Colonic mucosa (tissue), 4 donors: ENCODE data around the gene PRAMEF15. TPM values are rescaled to one million over a fixed set of nuclear protein-coding genes. Genes with fewer than 3 reads are reported as not detected.
"Not testable (repeated sequence)": the region's sequence is repeated elsewhere in the genome, so short reads cannot be mapped to it uniquely, and the experiment has no call there.

Experiments
- DNase-seq: peaks from one replicate; pipeline ENCODE4 v3.0.0-alpha.2; 2020
- H3K27ac ChIP-seq: fragments of 200-600 bp; one replicate; pipeline ENCODE4 v1.8.0; 2021
- H3K27me3 ChIP-seq: fragments of 200-600 bp; one replicate; pipeline ENCODE4 v1.8.0; 2021
- H3K36me3 ChIP-seq: fragments of 200-600 bp; one replicate; pipeline ENCODE4 v1.8.0; 2021
- H3K4me1 ChIP-seq: fragments of 200-600 bp; one replicate; pipeline ENCODE4 v1.8.0; 2021; ENCODE audit warnings: mild to moderate bottlenecking
- H3K4me3 ChIP-seq: fragments of 200-600 bp; one replicate; pipeline ENCODE4 v1.8.0; 2021
- H3K9ac ChIP-seq, 2 donors: one replicate each; pipeline ENCODE4 v1.7.0; 2013; ENCODE audit warnings: control low read depth in 2 of 2, low read depth in 2 of 2, low read length in 2 of 2
- H3K9me3 ChIP-seq: fragments of 200-600 bp; one replicate; pipeline ENCODE4 v1.8.0; 2021
- intact Hi-C: fragments of 100-400 bp; cut with DNase I; formaldehyde crosslinking; loops from one replicate; pipeline ENCODE4 v1.14.1; 2022
- total RNA-seq, 2 donors: library from RNA; stranded (reverse); fragmentation: NEBNext Ultra II Directional in 1 of 2; extraction: Animal tissue kit (Norgen Biotek cat#: 25700) in 1 of 2; gene quantifications; one replicate each; pipeline ENCODE4 v1.2.1, GENCODE V29; 2021
- donor health status: healthy.
- donor health status: DM: no; HTN: no; CAD: no.
- donor health status: DM: no; HTN: no; CAD: no.

The PRAMEF15 gene
- total RNA-seq = not detected

DNA sequence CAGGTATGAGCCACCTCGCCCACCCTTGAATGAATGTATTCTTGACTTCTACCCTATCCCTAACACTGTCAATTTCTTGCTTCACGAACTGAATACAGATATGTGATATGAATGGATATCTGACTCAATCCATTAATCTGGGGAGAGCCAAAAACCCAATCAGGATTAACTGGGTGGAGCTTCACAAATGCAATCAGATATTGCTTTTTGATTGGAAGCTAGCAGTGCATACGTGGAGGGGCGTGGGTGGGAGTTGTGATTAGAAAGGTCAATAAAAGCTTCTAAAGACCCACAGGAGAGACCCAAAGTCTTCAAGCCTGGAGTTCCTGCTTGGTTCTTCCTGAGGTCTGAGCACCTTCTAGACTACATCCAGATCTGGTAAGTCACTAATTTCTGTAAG, at the start of gene PRAMEF15:
TSS of gene PRAMEF15 (plus strand) at position 301 of the 400 bp plus-strand sequence. CDS start 2,827 bp downstream, outside the sequence.
- DNase-seq, H3K27me3 ChIP-seq, intact Hi-C loops, H3K9ac ChIP-seq, H3K36me3 ChIP-seq, H3K27ac ChIP-seq, H3K9me3 ChIP-seq, H3K4me1 ChIP-seq, H3K4me3 ChIP-seq: not testable (repeated sequence)

DNA sequence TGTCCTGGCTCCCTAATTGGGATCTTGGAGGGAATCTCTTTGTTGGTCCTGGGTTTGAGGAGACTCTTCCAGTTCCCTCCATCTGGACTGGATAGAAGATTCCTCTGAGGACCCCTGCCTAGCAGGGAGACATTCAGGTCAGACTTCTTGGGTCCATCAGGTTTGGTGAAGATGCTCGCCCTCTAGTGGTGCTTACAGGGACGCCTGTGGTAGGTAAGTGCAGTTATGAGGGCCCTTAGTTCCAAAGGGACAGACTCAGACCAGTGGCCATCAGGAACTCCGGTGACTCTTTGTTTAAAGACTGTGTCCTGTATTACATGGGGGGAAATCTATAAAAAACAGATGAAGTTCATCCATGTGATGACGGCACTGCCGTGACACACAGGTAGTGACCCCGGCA, 38.4 kb upstream of the PRAMEF15 start:
- DNase-seq, H3K9me3 ChIP-seq, H3K27me3 ChIP-seq, H3K27ac ChIP-seq, H3K4me1 ChIP-seq, H3K36me3 ChIP-seq, intact Hi-C loops, H3K9ac ChIP-seq, H3K4me3 ChIP-seq: not testable (repeated sequence)

DNA sequence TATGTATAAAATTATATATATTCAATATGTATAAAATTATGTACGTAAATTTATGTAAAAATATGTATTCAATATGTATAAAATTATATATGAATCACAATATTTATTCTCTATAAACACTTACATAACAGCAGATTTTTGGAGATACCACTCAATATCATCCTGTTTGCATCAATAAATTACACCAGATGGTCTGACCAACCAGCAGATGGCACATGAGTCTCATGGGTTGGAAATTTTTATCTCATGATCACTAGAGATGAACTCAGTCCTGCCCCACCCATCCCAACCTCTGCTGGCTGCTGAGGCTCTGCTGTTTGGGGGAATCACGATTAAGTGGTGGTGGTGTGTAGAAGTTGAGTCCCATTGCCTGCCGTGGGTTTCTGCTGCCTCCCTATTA, 35.8 kb upstream of the PRAMEF15 start:
- H3K27me3 ChIP-seq, H3K36me3 ChIP-seq, H3K9ac ChIP-seq, H3K27ac ChIP-seq, intact Hi-C loops, H3K4me1 ChIP-seq, H3K9me3 ChIP-seq, DNase-seq, H3K4me3 ChIP-seq: not testable (repeated sequence)

DNA sequence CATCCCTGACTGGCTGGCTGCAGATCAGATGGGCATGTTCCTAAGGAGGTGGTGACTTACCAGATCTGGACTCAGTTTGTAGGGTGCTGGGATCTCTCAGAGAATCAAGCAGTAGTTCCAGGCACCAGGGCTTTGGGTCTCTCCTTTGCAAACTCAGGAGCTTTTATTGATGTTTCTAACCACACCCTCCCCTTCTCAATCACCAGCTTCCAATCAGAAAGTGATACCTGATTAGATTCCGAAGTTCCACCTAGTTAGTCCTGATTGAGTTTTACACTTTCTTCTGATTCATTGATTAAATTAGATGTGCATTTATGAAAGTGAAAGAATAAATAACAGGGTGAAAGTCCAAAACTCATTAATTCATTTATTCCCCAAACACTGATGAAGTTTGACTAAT, 30.3 kb upstream of the PRAMEF15 start, which contains the start of gene PRAMEF8:
TSS of gene PRAMEF8 (minus strand) at position 101 of the 400 bp plus-strand sequence. CDS start 1,046 bp downstream, outside the sequence.
- H3K4me3 ChIP-seq, H3K9ac ChIP-seq, DNase-seq, H3K27me3 ChIP-seq, H3K36me3 ChIP-seq, H3K27ac ChIP-seq, H3K4me1 ChIP-seq, H3K9me3 ChIP-seq, intact Hi-C loops: not testable (repeated sequence)

DNA sequence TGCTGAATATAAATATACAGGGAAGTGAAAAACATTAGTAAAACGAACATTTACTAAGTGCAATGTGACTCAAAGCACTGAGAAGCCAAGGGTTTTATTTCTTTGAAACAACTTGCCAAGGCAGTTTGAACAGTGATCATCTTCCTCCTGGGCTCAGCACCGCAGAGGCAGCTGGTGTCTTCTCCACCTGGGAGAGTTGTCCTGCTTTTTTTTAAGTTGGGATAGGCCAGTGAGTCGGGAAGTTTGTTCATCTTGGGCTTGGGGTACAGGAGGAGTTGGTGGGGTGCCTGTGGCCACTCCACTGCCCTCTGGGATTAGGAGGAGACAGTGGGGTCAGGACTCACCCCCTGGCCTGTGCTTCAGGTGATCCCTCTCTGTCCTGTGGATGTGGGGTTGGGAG, 26.4 kb upstream of the PRAMEF15 start:
- H3K27ac ChIP-seq, H3K9me3 ChIP-seq, H3K36me3 ChIP-seq, H3K9ac ChIP-seq, H3K4me1 ChIP-seq, DNase-seq, intact Hi-C loops, H3K27me3 ChIP-seq, H3K4me3 ChIP-seq: not testable (repeated sequence)

DNA sequence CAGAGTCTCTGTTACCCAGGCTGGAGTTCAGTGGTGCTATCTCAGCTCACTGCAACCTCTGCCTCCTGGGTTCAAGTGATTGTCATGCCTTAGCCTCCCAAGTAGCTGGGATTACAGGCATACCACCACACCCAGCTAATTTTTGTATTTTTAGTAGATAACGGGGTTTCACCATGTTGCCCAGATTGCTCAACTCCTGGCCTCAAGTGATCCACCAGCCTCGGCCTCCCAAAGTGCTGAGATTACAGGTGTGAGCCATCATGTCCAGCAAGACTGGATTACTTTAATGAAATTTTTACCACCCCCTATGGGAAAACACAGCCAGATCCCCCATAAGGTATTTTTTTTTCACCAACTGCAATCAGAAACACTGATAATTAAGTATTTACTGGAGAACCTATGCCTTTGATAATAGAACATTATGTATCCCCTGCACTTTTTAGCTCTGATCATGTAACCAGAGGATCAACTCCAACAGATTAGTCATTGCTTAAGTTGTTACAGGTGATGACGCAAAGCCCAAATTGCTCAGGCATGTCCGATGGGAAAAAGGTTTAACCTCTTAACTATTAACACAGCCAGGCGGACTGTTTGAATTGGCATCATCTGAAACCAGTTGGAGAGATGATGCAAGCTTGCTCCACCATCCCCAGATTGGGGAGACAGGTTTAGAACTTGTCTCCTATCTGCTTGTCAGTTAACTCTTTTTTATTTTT, 18.0 kb upstream of the PRAMEF15 start:
- H3K9ac ChIP-seq, H3K27ac ChIP-seq, H3K4me1 ChIP-seq, H3K36me3 ChIP-seq, intact Hi-C loops, H3K27me3 ChIP-seq, H3K9me3 ChIP-seq, H3K4me3 ChIP-seq, DNase-seq: not testable (repeated sequence)

DNA sequence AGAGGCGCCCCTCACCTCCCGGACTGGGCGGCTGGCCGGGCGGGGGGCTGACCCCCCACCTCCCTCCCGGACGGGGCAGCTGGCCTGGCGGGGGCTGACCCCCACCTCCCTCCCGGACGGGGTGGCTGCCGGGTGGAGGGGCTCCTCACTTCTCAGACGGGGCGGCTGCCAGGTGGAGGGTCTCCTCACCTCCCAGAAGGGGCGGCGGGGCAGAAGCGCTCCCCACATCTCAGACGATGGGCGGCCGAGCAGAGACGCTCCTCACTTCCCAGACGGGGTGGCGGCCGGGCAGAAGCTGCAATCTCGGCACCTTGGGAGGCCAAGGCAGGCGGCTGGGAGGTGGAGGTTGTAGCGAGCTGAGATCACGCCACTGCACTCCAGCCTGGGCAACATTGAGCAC, 16.7 kb upstream of the PRAMEF15 start:
- H3K36me3 ChIP-seq, H3K27ac ChIP-seq, H3K9me3 ChIP-seq, H3K4me3 ChIP-seq, H3K4me1 ChIP-seq, H3K27me3 ChIP-seq, H3K9ac ChIP-seq, intact Hi-C loops, DNase-seq: not testable (repeated sequence)

DNA sequence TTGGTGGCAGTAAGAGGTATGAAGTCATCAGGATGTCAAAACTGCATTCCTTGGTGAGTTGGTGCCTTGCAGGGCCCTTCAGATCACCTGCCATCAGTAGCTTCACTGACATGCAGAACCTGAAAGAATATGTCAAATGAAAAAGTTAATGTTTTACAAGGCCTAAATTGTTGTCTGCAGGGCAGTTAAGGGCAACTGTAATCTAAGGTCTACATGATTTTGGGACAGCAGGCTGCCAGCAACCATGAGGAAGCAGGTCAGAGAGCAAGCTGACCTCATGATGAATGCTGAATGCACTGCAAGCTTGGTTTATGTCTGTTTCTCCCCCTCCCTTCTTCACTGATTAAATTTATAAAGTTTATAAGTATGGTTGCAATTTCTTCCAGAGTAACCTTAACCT, 13.2 kb upstream of the PRAMEF15 start:
- H3K9me3 ChIP-seq, DNase-seq, H3K4me3 ChIP-seq, H3K27ac ChIP-seq, H3K4me1 ChIP-seq, H3K9ac ChIP-seq, intact Hi-C loops, H3K36me3 ChIP-seq, H3K27me3 ChIP-seq: not testable (repeated sequence)

DNA sequence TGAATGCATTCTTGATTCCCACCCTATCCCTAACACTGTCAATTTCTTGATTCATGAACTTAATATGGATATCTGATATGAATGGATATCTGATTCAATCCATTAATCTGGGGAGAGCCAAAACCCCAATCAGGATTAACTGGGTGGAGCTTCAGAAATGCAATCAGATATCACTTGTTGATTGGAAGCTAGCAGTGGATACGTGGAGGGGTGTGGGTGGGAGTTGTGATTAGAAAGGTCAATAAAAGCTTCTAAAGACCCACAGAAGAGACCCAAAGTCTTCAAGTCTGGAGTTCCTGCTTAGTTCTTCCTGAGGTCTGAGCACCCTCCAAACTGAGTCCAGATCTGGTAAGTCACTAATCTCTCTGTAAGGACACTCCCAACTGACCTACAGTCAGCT, 12.1 kb upstream of the PRAMEF15 start, which contains the start of gene PRAMEF33:
TSS of gene PRAMEF33 (plus strand) at position 301 of the 400 bp plus-strand sequence. CDS start 2,416 bp downstream, outside the sequence.
- H3K9ac ChIP-seq, DNase-seq, H3K4me3 ChIP-seq, intact Hi-C loops, H3K4me1 ChIP-seq, H3K9me3 ChIP-seq, H3K27ac ChIP-seq, H3K27me3 ChIP-seq, H3K36me3 ChIP-seq: not testable (repeated sequence)

DNA sequence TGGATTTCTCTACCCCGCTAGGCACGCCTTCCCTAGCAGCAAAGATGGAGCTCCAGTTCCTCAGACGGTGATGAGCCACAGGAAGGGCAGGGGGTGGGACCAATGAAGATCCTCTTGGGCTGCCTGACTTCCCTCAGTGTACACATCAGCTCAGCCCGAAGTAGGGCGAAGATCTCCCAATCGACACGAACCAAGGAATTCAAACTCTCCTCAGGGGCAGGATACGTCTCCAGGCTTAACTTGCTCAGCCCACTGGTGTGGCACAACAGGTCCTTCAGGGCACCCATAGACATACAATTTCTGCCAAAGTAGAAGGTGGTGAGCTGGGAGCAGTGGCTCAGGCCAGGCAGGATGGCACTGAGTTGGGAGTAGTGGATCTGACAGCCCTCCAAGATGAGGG, 27.1 kb downstream of the PRAMEF15 start:
- DNase-seq, H3K9ac ChIP-seq, H3K27me3 ChIP-seq, H3K9me3 ChIP-seq, H3K4me3 ChIP-seq, H3K4me1 ChIP-seq, H3K36me3 ChIP-seq, H3K27ac ChIP-seq, intact Hi-C loops: not testable (repeated sequence)

DNA sequence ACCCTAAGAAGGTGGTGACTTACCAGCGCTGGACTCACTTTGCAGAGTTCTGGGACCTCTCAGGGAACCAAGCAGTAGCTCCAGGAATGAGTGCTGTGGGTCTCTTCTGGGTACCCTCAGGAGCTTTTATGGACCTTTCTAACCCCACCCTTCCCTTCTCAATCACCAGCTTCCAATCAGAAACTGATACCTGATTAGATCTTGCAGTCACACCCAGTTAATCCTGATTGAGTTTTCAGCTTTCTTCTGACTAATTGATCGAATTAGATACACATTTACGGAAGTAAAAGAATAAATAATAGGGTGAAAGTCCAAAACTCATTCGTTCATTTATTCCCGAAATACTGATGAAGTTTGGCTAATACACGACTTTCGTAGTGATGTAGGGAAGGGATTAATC, 31.7 kb downstream of the PRAMEF15 start, which contains the start of gene PRAMEF14:
TSS of gene PRAMEF14 (minus strand) at position 101 of the 400 bp plus-strand sequence. CDS start 1,820 bp downstream, outside the sequence.
- H3K9ac ChIP-seq, H3K9me3 ChIP-seq, H3K27me3 ChIP-seq, H3K36me3 ChIP-seq, DNase-seq, H3K27ac ChIP-seq, H3K4me1 ChIP-seq, intact Hi-C loops, H3K4me3 ChIP-seq: not testable (repeated sequence)

DNA sequence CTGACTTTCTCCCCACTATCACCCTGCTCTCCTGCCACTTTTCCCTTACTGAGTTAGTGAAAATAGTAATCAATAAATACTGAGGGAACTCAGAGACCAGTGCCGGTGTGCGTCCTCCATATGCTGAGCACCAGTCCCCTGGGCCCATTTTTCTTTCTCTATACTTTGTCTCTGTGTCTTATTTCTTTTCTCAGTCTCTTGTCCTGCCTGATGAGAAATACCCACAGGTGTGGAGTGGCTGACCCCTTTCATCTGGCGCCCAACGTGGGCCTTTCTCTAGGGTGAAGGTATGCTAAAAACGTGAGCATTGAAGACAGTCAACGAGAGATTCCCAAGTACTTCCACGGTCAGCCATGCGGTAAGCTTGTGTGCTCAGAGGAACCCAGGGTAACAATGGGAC, 38.1 kb downstream of the PRAMEF15 start:
- H3K9ac ChIP-seq, H3K4me3 ChIP-seq, H3K27me3 ChIP-seq, intact Hi-C loops, H3K36me3 ChIP-seq, H3K9me3 ChIP-seq, H3K4me1 ChIP-seq, DNase-seq, H3K27ac ChIP-seq: not testable (repeated sequence)

DNA sequence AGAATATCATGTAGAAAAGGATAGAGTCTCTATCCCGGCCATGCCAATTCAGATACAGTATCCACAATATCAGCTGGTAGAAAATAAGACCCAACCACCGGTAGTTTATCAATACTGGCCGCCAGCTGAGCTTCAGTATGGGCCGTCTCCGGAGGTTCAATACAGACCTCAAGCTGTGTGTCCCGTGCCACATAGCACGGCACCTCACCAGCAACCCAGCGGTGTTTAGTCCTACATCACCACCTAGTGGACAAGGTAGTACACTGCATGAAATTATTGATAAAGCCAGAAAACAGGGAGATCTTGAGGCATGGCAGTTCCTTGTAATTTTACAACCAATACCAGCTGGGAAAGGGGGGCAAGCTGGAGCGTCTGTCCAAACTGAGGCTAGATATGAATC, 39.1 kb downstream of the PRAMEF15 start:
- H3K36me3 ChIP-seq, DNase-seq, H3K9ac ChIP-seq, H3K4me1 ChIP-seq, H3K27me3 ChIP-seq, intact Hi-C loops, H3K9me3 ChIP-seq, H3K27ac ChIP-seq, H3K4me3 ChIP-seq: not testable (repeated sequence)
